Memory B cell (primary cell): ENCODE measurements around the gene CYP4Z1.
"Not testable (repeated sequence)": the region's sequence is repeated elsewhere in the genome, so short reads cannot be mapped to it uniquely, and the experiment has no call there.

Experiments
- ATAC-seq: fragments of 150-1000 bp; cut with Tn5 transposase; 2 replicates; pipeline ENCODE4 v1.10.0; 2021; ENCODE audit warnings: low read depth, mild to moderate bottlenecking, moderate library complexity
- DNase-seq, 2 donors: peaks; one replicate each; pipeline ENCODE4 v3.0.0; 2022; ENCODE audit warnings: low spot score in 2 of 2
- H3K27ac Mint-ChIP-seq: one replicate; pipeline ENCODE4 v1.8.0; 2022; ENCODE audit warnings: mild to moderate bottlenecking, moderate library complexity, mixed read lengths
- H3K27me3 Mint-ChIP-seq: one replicate; pipeline ENCODE4 v1.8.0; 2022; ENCODE audit warnings: mixed read lengths
- H3K36me3 Mint-ChIP-seq: one replicate; pipeline ENCODE4 v1.8.0; 2022; ENCODE audit warnings: mild to moderate bottlenecking, mixed read lengths
- H3K4me1 Mint-ChIP-seq: one replicate; pipeline ENCODE4 v1.8.0; 2022; ENCODE audit warnings: mixed read lengths
- H3K4me3 Mint-ChIP-seq: one replicate; pipeline ENCODE4 v1.8.0; 2022; ENCODE audit warnings: mild to moderate bottlenecking, moderate library complexity, mixed read lengths
- H3K9me3 Mint-ChIP-seq: one replicate; pipeline ENCODE4 v1.8.0; 2022; ENCODE audit warnings: mixed read lengths

The CYP4Z1 gene

GRCh38 chr1:47143654-47144053 lies 76.6 kb downstream of the CYP4Z1 start:
- peaks cover 23% of the 10 kb centered on the region for H3K27me3 Mint-ChIP-seq
- not testable (repeated sequence) for H3K4me1 Mint-ChIP-seq, DNase-seq, H3K4me3 Mint-ChIP-seq, H3K9me3 Mint-ChIP-seq, H3K27ac Mint-ChIP-seq, ATAC-seq, H3K36me3 Mint-ChIP-seq

- DNase-seq, ATAC-seq, H3K27ac Mint-ChIP-seq, H3K36me3 Mint-ChIP-seq, H3K9me3 Mint-ChIP-seq, H3K4me3 Mint-ChIP-seq, H3K4me1 Mint-ChIP-seq: not testable (repeated sequence)
- peaks cover 25% of the 10 kb centered on the region for H3K27me3 Mint-ChIP-seq
These were observed 79.5 kb downstream of the CYP4Z1 start for GRCh38 chr1:47146495-47146894.

GRCh38 chr1:47147047-47147785 lies 80.2 kb downstream of the CYP4Z1 start:
- H3K36me3 Mint-ChIP-seq, result no peaks in the 10 kb centered on the region
- DNase-seq (no peak), ATAC-seq (no peak)
- peaks cover 24% of the 10 kb centered on the region for H3K27me3 Mint-ChIP-seq
- H3K4me3 Mint-ChIP-seq, result no peak overlapping the region
- H3K9me3 Mint-ChIP-seq, result no peaks in the 10 kb centered on the region
- H3K4me1 Mint-ChIP-seq, result no peaks in the 10 kb centered on the region
- no peak overlapping the region for H3K27ac Mint-ChIP-seq

- not testable (repeated sequence) for H3K27ac Mint-ChIP-seq, H3K4me1 Mint-ChIP-seq, H3K36me3 Mint-ChIP-seq, H3K4me3 Mint-ChIP-seq, H3K9me3 Mint-ChIP-seq, DNase-seq, ATAC-seq
- H3K27me3 Mint-ChIP-seq, result peaks cover 24% of the 10 kb centered on the region
These were observed 82.1 kb downstream of the CYP4Z1 start for GRCh38 chr1:47149162-47149561.

GRCh38 chr1:47156457-47156856 lies 89.4 kb downstream of the CYP4Z1 start:
- H3K4me1 Mint-ChIP-seq, ATAC-seq, H3K36me3 Mint-ChIP-seq, H3K9me3 Mint-ChIP-seq, H3K4me3 Mint-ChIP-seq, DNase-seq, H3K27ac Mint-ChIP-seq: not testable (repeated sequence)
- peaks cover 11% of the 10 kb centered on the region for H3K27me3 Mint-ChIP-seq

- H3K4me3 Mint-ChIP-seq, DNase-seq: not testable (repeated sequence)
These were observed 90.9 kb downstream of the CYP4Z1 start for GRCh38 chr1:47157957-47158356.

GRCh38 chr1:47160716-47161115 lies 93.7 kb downstream of the CYP4Z1 start:
- ATAC-seq, result no peak
- Mint-ChIP-seq H3K4me1 (no peaks in the 10 kb centered on the region), H3K36me3 (peaks cover 2% of the 10 kb centered on the region), H3K9me3 (peaks cover 2% of the 10 kb centered on the region), H3K27ac (no peak overlapping the region), H3K27me3 (peaks cover 14% of the 10 kb centered on the region), H3K4me3 (no peak overlapping the region)
- no peak for DNase-seq

More at GRCh38 chr1:47157957-47158356, 90.9 kb downstream of the CYP4Z1 start:
- not testable (repeated sequence) for H3K36me3 Mint-ChIP-seq, ATAC-seq, H3K27ac Mint-ChIP-seq, H3K4me1 Mint-ChIP-seq, H3K9me3 Mint-ChIP-seq
- H3K27me3 Mint-ChIP-seq, result peaks cover 11% of the 10 kb centered on the region

GRCh38 chr1:47161298-47162040 lies 94.4 kb downstream of the CYP4Z1 start:
- no peak for DNase-seq

GRCh38 chr1:47164552-47164951 lies 97.5 kb downstream of the CYP4Z1 start:
- peaks cover 3% of the 10 kb centered on the region for H3K9me3 Mint-ChIP-seq
- no peak overlapping the region for H3K27ac Mint-ChIP-seq
- DNase-seq, result no peak
- H3K4me3 Mint-ChIP-seq, result no peak overlapping the region
- H3K4me1 Mint-ChIP-seq, result no peaks in the 10 kb centered on the region
- no peak for ATAC-seq
- H3K27me3 Mint-ChIP-seq, result peaks cover 15% of the 10 kb centered on the region
- H3K36me3 Mint-ChIP-seq, result no peaks in the 10 kb centered on the region

More at GRCh38 chr1:47161298-47162040, 94.4 kb downstream of the CYP4Z1 start:
- Mint-ChIP-seq H3K27me3 (peaks cover 12% of the 10 kb centered on the region), H3K27ac (no peak overlapping the region), H3K9me3 (no peaks in the 10 kb centered on the region), H3K4me3 (no peak overlapping the region), H3K4me1 (no peaks in the 10 kb centered on the region), H3K36me3 (no peaks in the 10 kb centered on the region)
- no peak for ATAC-seq
